ENCODE results near the gene ARHGEF28.

- no peak for TF ChIP-seq ZC3H10 (CRISPR knock-in tag; IDR thresholded peaks at IDR 0.05)
- TF ChIP-seq ZNF8 (CRISPR knock-in tag; IDR thresholded peaks at IDR 0.05) = no peak
- no peak for TF ChIP-seq CSRNP3 (CRISPR knock-in tag; IDR thresholded peaks at IDR 0.05)
- TF ChIP-seq ISL1 (CRISPR knock-in tag; IDR thresholded peaks at IDR 0.05) = no peak
- no peak for TF ChIP-seq ESRRG (CRISPR knock-in tag; IDR thresholded peaks at IDR 0.05)
- no peak for TF ChIP-seq ZNF565 (CRISPR knock-in tag; conservative IDR thresholded peaks at IDR 0.05; ENCODE audit: low read depth)
- no peak for TF ChIP-seq ZNF70 (CRISPR knock-in tag; IDR thresholded peaks at IDR 0.05)
- no peak for TF ChIP-seq GLIS3 (CRISPR knock-in tag; IDR thresholded peaks at IDR 0.05)
- no peak for TF ChIP-seq TOX (CRISPR knock-in tag; IDR thresholded peaks at IDR 0.05; ENCODE audit: borderline replicate concordance)
- no peak for TF ChIP-seq TSHZ2 (CRISPR knock-in tag; IDR thresholded peaks at IDR 0.05)
- TF ChIP-seq PATZ1 (CRISPR knock-in tag; IDR thresholded peaks at IDR 0.05; ENCODE audit: borderline replicate concordance) = no peak
- no peak for TF ChIP-seq CREB5 (CRISPR knock-in tag; IDR thresholded peaks at IDR 0.05; ENCODE audit: low read depth)
- no peak for TF ChIP-seq RARB (CRISPR knock-in tag; IDR thresholded peaks at IDR 0.05)
Measured at GRCh38 chr5:73749485-73750270, 123.7 kb downstream of the ARHGEF28 start.
